Upper lobe of right lung (tissue), 1 donor: ENCODE measurements around the gene ZDHHC11. TPM values are rescaled to one million over a fixed set of nuclear protein-coding genes. Genes with fewer than 3 reads are reported as not detected.
"Not testable (repeated sequence)": the region's sequence is repeated elsewhere in the genome, so short reads cannot be mapped to it uniquely, and the experiment has no call there.

Source experiments
- ATAC-seq: fragments of 200-7000 bp; cut with Tn5 transposase; one replicate; pipeline ENCODE4 v1.9.1; 2020; ENCODE audit warnings: mild to moderate bottlenecking, moderate library complexity
- DNase-seq: peaks from one replicate; pipeline ENCODE4 v3.0.0-alpha.2; 2020
- H3K27ac ChIP-seq: fragments of 200-600 bp; one replicate; pipeline ENCODE4 v1.8.0; 2022
- H3K27me3 ChIP-seq: fragments of 200-600 bp; one replicate; pipeline ENCODE4 v1.8.0; 2022; ENCODE audit warnings: mild to moderate bottlenecking
- H3K36me3 ChIP-seq: fragments of 200-600 bp; one replicate; pipeline ENCODE4 v1.8.0; 2022
- H3K4me1 ChIP-seq: fragments of 200-600 bp; one replicate; pipeline ENCODE4 v1.8.0; 2022
- H3K4me3 ChIP-seq: fragments of 200-600 bp; one replicate; pipeline ENCODE4 v1.8.0; 2022; ENCODE audit warnings: mild to moderate bottlenecking
- H3K9me3 ChIP-seq: fragments of 200-600 bp; one replicate; pipeline ENCODE4 v1.8.0; 2022
- intact Hi-C: fragments of 100-400 bp; cut with DNase I; formaldehyde crosslinking; loops from one replicate; pipeline ENCODE4 v1.11.0; 2022
- total RNA-seq: library from RNA; stranded (reverse); fragmentation: NEBNext Ultra II Directional; extraction: Animal tissue kit (Norgen Biotek cat#: 25700); gene quantifications from one replicate; pipeline ENCODE4 v1.2.1, GENCODE V29; 2021
- TF ChIP-seq, protein P1 (sequence below): fragments of 200-600 bp; IDR thresholded peaks from one replicate; pipeline ENCODE4 v1.8.0; 2022; ENCODE audit warnings: antibody characterized with exemption
- donor health status: DM: no; HTN: yes; CAD: no; lungs with severe emphysema.

ZDHHC11 gene
- total RNA-seq, 1 donor from 2014 or later: 12.6 TPM

DNA sequence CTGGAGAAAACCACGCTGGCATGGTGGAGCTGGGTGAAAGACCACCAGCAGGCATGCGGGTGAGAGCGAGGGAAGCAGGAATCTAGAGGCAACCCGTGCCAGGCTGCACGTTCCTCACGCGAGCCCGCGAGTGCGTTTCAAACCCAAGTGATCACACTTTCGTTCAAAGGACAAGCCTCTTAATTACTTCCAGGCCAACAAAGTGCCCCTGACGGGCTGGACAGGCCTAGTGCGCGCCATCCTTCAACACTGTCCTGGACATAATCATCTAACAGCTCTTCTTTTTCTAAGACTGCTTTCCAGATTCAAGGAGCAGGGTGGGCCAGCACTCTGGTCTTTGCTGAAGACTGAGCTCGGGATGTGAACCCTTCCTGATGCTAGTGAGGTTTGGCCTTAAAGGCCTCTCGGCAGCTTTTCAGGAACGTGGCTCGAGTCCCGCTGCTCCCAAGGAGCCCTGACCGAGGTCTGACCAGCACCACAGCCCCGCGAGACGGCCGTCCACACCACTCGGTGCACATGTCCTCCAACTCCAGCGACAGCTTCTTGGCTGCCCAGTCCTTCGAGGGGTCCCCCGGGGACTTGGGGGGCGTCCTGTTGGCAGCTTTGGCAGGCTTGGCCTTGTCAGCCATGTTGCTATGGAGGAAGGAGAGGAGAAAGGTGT, 81.2 kb downstream of the ZDHHC11 start:
- H3K9me3 ChIP-seq, H3K4me1 ChIP-seq, H3K27me3 ChIP-seq, H3K36me3 ChIP-seq, ATAC-seq, H3K4me3 ChIP-seq, intact Hi-C loops, H3K27ac ChIP-seq: not testable (repeated sequence)
- peak; percentile 57 for DNase-seq

GRCh38 chr5:766666-767431, 83.9 kb downstream of the ZDHHC11 start:
- intact Hi-C loops: no loop called here
- Histone ChIP-seq H3K27ac (no peak overlapping the region), H3K4me3 (no peak overlapping the region), H3K9me3 (no peaks in the 10 kb centered on the region), H3K36me3 (no peaks in the 10 kb centered on the region), H3K4me1 (no peaks in the 10 kb centered on the region), H3K27me3 (no peaks in the 10 kb centered on the region)
- ATAC-seq: no peak
- DNase-seq: peak; percentile 54
- TF ChIP-seq, protein P1, sequence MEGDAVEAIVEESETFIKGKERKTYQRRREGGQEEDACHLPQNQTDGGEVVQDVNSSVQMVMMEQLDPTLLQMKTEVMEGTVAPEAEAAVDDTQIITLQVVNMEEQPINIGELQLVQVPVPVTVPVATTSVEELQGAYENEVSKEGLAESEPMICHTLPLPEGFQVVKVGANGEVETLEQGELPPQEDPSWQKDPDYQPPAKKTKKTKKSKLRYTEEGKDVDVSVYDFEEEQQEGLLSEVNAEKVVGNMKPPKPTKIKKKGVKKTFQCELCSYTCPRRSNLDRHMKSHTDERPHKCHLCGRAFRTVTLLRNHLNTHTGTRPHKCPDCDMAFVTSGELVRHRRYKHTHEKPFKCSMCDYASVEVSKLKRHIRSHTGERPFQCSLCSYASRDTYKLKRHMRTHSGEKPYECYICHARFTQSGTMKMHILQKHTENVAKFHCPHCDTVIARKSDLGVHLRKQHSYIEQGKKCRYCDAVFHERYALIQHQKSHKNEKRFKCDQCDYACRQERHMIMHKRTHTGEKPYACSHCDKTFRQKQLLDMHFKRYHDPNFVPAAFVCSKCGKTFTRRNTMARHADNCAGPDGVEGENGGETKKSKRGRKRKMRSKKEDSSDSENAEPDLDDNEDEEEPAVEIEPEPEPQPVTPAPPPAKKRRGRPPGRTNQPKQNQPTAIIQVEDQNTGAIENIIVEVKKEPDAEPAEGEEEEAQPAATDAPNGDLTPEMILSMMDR: no peak

DNA sequence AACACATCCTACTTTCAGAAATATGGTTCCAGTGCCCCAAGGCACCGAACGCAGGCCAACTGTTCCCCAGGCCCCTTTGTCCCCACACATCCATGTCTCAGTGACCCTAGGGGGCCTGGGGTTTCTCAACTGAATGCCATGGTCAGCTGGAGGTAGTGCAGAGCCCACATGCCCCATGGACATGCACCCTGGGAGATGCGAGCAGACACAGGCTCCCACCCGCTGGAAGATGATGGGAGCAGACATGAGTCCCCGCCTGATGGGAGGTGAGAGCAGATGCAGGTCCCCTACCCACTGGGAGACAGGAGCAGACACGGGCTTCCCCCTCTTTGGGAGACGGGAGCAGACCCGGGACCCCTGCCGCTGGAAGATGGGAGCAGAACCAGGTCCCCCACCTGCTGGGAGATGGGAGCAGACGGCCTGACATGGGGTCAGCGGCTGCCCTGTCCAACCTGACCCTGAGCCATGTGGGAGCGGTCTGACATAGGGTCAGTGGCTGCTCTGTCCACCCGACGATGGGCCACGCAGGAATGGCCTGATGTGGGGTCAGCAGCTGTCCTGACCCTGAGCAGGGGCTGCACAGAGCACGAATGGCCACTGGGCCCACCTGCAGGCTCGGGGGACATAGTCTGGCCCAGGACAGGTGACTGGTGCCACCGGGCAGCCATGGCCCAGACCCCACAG, 84.7 kb downstream of the ZDHHC11 start:
- no peaks in the 10 kb centered on the region for H3K9me3 ChIP-seq
- no peaks in the 10 kb centered on the region for H3K27me3 ChIP-seq
- TF ChIP-seq, protein P1: no peak
- ATAC-seq (no peak), DNase-seq (peak; percentile 54)
- no peak overlapping the region for H3K27ac ChIP-seq
- no peaks in the 10 kb centered on the region for H3K36me3 ChIP-seq
- no peak overlapping the region for H3K4me3 ChIP-seq
- H3K4me1 ChIP-seq: no peaks in the 10 kb centered on the region
- intact Hi-C loops: no loop called here

- no peaks in the 10 kb centered on the region for H3K36me3 ChIP-seq
- H3K4me3 ChIP-seq: no peak overlapping the region
- TF ChIP-seq, protein P1: no peak
- peaks cover 5% of the 10 kb centered on the region for H3K4me1 ChIP-seq
- no peaks in the 10 kb centered on the region for H3K9me3 ChIP-seq
- intact Hi-C loops: no loop called here
- H3K27ac ChIP-seq: no peak overlapping the region
- DNase-seq: peak; percentile 59
- ATAC-seq: no peak
- no peaks in the 10 kb centered on the region for H3K27me3 ChIP-seq
Observed at GRCh38 chr5:763998-764781, 86.6 kb downstream of the ZDHHC11 start.

- no peak overlapping the region for H3K4me3 ChIP-seq
- H3K36me3 ChIP-seq: no peaks in the 10 kb centered on the region
- ATAC-seq: no peak
- no peak overlapping the region for H3K27ac ChIP-seq
- no peak for DNase-seq
- H3K9me3 ChIP-seq: no peaks in the 10 kb centered on the region
- TF ChIP-seq, protein P1: no peak
- H3K27me3 ChIP-seq: no peaks in the 10 kb centered on the region
- peaks cover 12% of the 10 kb centered on the region for H3K4me1 ChIP-seq
- intact Hi-C loops: no loop called here
Observed at GRCh38 chr5:763397-763796, 87.4 kb downstream of the ZDHHC11 start.

DNA sequence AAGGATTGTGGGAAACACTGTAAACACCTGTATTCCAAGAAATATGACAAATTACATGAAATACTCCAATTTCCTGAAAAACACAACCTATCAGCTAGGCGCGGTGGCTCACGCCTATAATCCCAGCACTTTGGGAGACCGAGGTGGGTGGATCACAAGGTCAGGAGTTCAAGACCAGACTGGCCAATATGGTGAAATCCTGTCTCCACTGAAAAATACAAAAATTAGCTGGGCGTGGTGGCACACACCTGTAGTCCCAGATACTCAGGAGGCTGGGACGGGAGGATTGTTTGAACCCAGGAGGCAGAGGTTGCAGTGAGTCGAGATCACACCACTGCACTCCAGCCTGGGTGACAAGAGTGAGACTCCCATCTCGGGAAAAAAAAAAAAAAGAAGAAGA, 87.8 kb downstream of the ZDHHC11 start:
- peaks cover 16% of the 10 kb centered on the region for H3K4me1 ChIP-seq
- H3K4me3 ChIP-seq, intact Hi-C loops, H3K27me3 ChIP-seq, ATAC-seq, H3K36me3 ChIP-seq, H3K9me3 ChIP-seq, H3K27ac ChIP-seq: not testable (repeated sequence)
- DNase-seq: peak; percentile 9
